Activated CD4-positive, CD25-positive, alpha-beta regulatory T cell treated with anti-CD3 and anti-CD28 coated beads, Interleukin-2, amount 50 U/mL, for 16 hours (primary cell): ENCODE measurements around the gene PEAR1.

Experiments used
- DNase-seq: peaks from one replicate; pipeline ENCODE4 v3.0.0-alpha.2; 2020; ENCODE audit warnings: low read depth, low spot score

PEAR1 gene

DNA sequence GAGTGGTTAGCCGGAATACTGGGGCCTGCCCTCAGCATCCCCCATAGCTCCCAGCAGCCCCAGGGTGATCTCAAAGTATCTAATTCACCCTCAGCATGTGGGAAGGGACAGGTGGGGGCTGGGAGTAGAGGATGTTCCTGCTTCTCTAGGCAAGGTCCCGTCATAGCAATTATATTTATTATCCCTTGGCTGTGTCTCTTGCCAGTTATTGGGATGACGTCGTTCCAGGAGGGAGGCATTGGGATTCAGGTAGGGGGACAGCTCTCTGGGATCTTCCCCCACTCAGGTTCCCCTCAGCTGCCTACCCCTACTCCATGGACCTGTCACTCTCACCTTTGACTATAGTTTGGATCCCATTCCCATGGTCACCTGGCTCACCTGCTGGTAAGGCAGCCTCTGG lies 11.9 kb upstream of the PEAR1 start:
- no peak for DNase-seq

- no peak for DNase-seq
These were observed 11.0 kb upstream of the PEAR1 start for GRCh38 chr1:156882543-156882942.

GRCh38 chr1:156883919-156884318 lies 9.6 kb upstream of the PEAR1 start:
- no peak for DNase-seq

DNA sequence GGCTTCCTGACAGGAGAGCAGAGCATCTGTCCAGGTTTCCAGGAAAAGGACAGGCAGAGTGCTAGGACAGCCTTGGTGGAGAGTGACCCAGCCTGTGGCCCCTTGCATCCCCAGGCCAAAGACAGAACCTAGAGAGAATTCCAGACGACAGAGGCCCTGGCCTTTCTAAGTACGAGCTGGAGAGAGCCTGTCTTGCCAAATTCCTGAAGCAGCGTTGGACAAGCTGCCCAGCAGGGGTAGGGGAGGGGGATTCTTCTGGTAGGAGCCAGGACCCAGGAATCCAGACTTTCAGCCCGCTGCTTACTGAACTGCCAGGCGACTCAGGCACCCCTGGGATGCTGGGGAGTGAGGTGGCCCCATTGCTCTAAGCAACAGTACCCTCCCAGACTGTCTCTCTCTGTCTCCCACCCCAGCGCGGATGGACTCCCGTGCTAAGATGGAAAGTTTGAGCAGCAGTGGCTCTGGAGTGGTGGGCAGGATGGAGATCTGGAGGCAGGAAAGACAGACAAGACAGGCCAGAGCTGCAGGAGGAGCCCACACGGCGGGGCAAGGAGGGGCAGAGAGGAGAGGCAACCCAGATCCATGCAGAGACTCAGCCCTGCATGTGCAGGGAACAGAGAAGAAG lies 8.8 kb upstream of the PEAR1 start:
- no peak for DNase-seq

- no peak for DNase-seq
These were observed 8.2 kb upstream of the PEAR1 start for GRCh38 chr1:156885314-156885713.

- DNase-seq: no peak
These were observed 7.6 kb upstream of the PEAR1 start for GRCh38 chr1:156885880-156886355.

GRCh38 chr1:156886583-156887281 lies 6.8 kb upstream of the PEAR1 start:
- no peak for DNase-seq

GRCh38 chr1:156887317-156887716 lies 6.2 kb upstream of the PEAR1 start:
- DNase-seq: no peak

GRCh38 chr1:156887734-156888133 lies 5.8 kb upstream of the PEAR1 start:
- no peak for DNase-seq

- DNase-seq: peak; percentile 14
These were observed 3.5 kb upstream of the PEAR1 start for GRCh38 chr1:156889802-156890580.

DNA sequence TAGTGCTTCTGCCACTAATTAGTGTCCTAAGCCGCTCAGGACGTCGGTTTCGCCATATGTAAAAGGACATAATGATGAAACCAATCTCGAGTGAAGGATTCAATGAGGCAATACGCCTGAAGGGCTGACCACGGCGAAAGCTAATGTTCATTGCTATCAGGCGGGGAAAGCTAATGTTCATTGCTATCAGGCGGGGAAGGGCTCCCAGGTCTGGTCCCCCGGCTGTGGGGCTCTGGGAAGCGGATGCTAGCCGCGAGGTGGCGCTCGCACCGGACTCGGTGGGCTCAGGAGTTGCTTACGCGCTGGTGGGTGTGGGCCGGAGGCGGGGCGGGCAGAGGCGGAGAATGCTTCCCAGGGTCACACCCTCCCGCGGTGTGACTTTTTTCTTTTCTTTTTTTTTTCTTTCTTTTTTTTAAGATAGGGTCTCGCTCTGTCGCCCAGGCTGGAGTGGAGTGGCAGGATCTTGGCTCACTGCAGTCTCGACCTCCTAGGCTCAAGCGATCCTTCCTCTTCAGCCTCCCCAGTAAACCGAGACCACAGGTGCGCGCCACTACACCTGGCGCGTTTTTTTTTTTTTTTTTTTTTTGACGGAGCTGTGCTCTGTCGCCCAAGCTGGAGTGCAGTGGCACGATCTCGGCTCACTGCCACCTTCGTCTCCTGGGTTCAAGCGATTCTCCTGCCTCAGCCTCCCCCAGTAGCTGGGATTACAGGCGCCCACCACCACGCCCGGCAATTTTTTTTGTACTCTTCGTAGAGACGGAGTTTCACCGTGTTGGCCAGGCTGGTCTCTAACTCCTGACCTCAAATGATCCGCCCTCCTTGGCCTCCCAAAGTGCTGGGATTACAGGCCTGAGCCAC lies 1.1 kb upstream of the PEAR1 start:
- DNase-seq: peak; percentile 66

- no peak for DNase-seq
These were observed 483 bp downstream of the PEAR1 start for GRCh38 chr1:156894001-156894400.

GRCh38 chr1:156894711-156895454 lies 1.4 kb downstream of the PEAR1 start:
- DNase-seq: no peak

DNA sequence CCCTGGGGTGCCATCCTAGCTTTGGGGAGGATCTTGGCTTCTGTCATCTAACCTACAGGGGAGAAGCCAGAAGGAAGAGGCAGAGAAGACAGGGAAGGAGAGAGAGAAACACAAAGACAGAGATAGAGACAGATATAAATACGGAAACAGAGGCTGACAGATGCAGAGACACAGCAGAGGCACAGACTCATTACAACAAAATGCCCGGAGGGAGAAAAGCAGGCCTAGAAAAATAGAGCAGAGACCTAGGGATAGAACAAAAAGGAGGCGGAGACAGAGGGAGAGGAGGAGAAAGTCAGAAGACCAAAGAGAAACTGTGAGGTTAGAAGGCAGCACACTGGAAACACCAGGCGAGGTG lies 1.9 kb downstream of the PEAR1 start:
- DNase-seq: no peak

- no peak for DNase-seq
These were observed 2.4 kb downstream of the PEAR1 start for GRCh38 chr1:156895927-156896326.

DNA sequence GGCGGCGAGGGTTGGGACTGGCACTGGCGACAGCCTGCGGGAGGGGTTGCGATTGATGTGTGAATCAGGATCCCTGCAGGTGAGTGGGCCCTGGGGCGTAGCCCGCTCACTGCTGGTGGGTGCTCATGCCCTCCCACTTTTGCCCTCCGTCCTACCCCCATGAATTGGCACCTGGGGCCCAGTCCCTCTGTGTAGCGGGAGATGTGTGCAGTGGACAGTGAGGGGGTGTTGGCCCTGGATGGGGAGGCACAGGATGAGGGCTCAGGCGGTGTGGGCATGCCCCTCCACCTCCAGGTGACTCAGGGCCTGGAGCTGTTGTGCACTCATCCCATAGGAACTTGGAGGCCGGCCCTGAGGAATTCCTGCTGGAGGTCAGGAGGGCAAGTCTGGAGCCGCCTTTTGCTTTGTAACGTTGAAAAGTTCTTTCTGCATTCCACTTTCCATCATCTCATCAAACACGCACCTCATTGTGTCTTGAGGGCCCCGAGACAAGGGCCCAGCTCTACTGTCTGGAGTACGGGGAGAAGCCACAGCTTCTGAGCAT lies 3.0 kb downstream of the PEAR1 start:
- no peak for DNase-seq

DNA sequence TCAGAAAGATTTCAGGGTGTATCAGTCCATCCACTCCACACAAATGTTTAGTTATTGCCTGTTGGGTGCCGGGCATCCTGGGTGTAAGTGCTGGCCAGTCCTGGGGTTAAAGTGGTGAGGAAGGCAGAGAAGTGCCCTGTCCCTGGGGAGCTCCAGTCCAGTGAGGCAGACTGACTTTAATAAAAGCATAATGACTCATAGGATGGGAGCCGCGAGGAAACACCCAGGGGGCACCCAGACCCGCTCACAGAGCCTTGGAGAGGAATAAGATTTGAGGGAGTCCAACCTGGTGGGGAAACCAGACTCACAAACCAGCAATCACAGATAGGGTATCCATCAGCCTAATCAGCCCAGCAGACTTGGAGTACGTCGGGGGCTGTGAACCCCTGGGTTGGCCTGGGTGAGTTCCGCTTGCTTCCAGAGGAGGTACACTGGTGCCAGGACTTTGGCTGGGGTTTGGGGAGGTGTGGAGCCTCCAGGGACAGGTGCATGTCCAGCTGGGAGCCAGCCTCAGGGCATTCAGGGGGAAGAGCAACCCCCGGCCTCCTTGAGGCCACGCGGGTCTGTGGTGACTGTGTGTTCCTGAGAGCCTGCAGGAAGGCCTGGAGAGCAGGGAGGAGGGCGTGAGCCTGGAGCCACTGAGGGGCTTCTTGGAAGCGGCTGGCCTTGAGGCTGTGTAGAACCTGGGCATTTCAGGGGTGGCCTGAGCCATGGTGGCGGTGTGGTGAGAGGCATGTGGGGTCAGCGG lies 3.7 kb downstream of the PEAR1 start:
- no peak for DNase-seq

DNA sequence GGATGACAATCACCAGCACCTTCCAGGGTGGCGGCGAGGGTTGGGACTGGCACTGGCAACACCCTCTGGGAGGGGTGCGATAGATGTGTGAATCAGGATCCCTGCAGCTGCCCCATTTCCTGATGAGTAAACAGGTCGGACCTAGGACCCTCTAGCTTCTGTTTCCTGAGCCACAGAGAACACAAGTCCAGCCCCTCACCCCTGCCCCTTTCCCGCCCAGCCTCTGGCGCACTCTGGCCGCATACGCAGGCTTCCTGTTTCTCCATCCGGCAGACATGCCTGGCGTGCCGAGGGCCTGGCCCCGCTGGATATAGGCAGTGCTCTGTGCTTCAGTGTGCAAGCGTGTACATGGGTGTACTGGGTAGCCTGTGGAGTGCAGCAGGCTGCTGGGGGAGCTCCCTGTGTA lies 4.6 kb downstream of the PEAR1 start:
- no peak for DNase-seq

DNA sequence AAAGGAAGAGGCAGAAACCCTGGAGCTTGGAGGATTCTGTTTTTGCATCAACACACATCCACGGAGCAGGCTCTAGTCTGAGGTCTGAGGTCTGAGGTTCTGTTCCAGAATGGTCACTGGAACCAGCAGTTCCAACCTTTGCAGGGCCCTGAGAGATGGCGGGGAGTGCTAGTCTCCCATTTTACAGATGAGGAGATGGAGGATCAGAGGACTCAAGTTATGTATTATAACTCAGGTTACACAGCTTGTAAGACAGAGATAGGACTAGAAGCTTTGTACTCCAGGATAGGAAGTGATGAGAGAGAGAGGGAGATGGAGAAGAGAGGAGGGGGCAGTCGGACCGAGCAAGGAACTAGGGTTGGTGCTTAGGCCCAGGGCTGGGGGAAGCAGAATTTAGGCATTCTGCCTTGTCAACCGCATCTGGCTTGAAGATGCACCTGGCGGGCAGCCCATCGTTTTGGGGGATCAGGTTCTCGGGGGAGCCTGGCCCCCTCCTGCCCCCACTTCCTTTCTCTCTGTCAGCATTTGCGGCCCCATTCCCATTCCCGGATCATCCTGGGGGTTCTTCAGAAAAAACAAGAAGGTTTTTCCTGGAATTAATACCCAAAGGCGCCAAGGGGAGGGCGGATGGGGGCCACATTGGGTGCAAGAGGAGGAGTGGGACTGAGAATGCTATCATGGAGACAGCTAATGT lies 5.6 kb downstream of the PEAR1 start:
- DNase-seq: no peak
